ENCODE results near the gene MPPED1.

The MPPED1 gene

DNA sequence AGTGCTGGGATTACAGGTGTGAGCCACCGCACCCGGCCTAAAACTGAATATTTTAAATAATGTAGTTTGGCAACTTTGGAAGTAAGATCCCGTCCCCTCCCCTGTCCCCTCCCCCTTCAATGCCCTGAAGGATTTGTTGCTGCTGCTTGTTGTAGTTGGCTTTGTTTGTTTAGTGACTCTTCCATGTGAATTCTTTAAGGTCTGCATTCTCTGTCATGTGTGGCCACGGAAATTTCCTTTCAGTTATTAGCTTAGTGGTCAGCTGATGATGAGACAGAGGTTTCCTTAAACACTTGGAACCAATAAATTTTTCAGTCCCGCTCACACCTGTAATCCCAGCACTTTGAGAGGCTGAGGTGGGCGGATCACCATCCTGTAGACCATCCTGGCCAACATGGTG, 109.9 kb downstream of the MPPED1 start:
- DNase-seq (ENCODE audit: low read depth), result no peak

GRCh38 chr22:43526117-43526655, 114.4 kb downstream of the MPPED1 start:
- DNase-seq (ENCODE audit: low read depth), result no peak

GRCh38 chr22:43526946-43527345, 115.1 kb downstream of the MPPED1 start:
- no peak for DNase-seq (ENCODE audit: low read depth)

DNA sequence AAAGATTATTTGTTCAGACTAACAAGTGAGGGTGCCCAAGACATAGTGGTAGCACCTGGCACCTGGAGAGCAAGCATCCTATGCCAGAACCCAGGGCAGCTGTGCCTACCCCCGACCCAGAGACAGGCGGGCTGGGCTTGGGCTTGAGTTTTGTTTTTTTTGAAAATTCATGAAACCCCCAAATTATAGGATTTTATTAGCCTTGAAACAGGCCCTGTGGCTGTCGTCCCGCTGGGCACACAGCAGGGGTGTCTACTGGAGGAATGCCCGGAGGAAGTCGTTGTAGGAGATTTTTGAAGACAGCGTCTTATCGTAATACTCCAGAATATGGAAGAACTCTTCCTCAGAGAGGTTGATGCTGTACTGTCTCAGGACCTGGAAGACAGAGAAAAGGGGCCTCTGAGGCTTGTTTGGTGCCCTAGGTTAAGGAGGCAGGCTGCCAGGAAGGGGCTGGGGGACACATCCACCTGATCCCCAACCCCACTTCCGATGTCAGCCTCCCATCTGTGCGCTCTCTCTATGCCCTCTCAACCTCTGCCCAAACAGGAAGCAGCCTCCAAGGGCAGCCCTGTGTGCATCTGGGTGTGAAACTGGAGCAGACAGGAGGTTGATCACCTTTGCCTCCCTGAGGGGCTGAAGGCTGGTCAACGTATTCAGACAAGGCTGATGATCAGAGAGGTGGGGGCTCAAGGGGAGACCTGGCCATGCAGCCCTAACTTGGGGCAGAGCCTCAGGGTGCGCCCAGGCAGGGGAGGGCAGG, 117.0 kb downstream of the MPPED1 start:
- no peak for DNase-seq (ENCODE audit: low read depth)

DNA sequence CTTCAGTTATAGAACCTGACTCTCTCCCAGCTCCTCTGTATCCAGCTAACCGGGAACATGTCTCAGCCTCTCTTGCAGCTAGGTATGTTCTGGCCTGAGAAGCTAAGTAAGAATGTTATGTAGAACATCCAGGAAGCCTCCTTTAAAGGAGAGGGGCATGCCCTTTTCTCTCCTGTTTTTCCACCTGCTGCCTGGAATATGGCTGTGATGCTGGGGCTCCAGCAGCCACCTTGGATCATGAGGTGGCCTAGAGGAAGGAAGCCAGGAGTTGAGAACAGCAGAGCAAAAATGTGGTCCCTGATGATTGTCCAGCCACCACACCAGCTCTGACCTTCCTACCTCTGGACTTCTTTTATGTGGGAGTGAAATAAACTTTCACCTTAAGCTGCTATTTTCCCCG, 117.6 kb downstream of the MPPED1 start:
- no peak for DNase-seq (ENCODE audit: low read depth)

- no peak for DNase-seq (ENCODE audit: low read depth)
These were observed 118.1 kb downstream of the MPPED1 start for GRCh38 chr22:43529934-43530333.

DNA sequence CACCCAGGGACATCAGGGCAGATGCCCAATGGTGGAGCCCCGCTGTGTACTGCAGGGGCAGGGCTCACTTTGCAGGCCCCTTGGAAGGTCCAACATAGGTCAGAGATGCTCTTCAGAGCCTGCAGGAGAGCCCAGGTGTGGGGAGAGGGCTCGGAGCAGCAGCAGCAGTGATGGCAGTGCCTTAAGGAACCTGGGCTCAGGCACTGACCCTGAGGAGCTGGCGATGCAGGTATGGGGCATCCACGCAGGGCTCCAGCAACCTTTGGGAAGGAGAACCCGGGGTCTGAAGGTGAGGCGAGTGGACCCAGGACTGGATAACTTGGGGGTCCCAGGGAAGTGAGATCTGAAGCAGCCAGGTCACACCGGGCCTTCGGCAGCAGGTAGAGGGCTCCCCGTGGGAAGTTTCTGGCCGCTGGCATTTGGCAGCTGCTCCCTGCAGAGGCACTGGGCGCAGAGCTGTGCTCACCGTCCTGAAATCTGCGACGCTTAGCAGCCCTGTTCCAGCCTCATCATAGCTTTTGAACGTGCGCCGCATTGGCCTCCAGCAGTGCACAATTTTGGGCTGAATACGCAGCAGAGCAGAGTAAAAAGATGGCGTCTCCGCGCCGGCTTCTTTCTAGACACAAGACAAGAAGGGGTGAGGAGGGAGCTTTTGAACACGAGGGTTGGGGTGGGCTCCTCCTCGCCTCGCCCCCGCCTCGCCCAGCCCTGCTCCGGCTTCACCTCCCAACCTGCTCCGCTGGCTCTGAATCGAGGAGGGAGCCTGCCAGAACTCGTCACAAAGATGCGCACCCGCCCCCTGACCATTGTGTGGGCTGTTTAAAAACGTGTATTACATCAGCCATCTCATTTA, 118.8 kb downstream of the MPPED1 start:
- DNase-seq (ENCODE audit: low read depth), result no peak

- no peak for DNase-seq (ENCODE audit: low read depth)
These were observed 119.8 kb downstream of the MPPED1 start for GRCh38 chr22:43531651-43532050.

DNA sequence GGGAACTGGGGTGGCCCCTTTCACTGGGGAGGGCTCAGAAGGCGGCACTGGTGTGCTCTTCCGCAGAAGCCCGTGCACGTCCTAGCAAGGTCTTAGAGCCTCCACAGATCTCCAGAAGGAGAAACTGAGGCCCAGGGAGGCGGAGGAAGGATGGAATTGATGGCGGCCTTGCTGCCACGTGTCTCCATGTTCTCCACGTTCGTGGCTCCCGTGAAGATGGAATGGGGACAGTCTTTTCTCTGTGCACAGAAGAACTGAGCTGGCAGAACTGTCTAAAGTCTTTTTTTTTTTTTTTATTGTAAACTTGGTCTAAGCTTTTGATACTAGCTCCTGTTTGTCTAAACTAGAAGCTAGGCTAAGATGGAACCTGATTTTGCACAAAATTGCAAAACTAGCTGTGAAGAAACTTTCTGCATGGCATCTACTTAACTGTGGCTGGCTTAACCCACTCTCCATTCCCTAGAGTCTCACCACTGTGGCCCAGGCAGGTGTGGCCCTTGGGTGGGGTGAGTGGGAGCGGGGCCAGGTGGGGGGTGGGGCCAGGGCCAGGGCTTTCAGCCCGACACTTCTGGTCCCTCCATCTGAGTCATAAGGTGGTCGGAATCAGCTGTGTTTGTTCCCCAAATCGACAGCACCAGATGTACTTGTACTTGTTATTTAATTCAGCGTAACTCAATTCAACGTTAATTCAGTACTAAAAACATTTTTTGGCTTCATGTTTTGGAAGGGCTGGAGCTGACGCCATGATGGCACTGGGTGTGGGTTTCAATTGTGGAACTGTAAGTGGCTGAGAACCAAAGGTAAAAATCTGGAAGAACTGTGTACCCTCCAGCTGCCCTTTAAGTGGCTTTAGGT, 120.7 kb downstream of the MPPED1 start:
- DNase-seq (ENCODE audit: low read depth), result no peak

GRCh38 chr22:43533156-43533530, 121.3 kb downstream of the MPPED1 start:
- DNase-seq (ENCODE audit: low read depth), result no peak

- no peak for DNase-seq (ENCODE audit: low read depth)
These were observed 122.0 kb downstream of the MPPED1 start for GRCh38 chr22:43533656-43534428.

GRCh38 chr22:43534916-43535315, 123.1 kb downstream of the MPPED1 start:
- no peak for DNase-seq (ENCODE audit: low read depth)

DNA sequence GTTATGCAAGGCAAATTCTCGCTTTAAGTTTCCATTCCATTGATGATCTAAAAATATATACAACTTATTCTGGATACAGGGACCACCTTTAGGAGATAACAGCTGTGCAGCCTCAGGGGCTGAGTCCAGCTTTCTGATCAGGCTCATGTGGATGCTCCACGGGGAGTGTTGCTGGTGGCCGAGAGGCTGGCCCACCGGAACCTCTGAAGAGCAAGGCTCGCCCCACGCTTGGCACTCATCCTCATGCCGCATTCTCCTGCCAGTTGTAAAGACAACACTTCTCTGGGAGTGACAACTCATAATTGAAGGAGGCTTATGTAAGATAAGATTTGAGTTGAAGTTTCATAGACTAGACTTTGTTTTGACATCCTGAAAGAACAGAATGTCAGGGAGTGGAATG, 123.5 kb downstream of the MPPED1 start:
- DNase-seq (ENCODE audit: low read depth), result no peak

DNA sequence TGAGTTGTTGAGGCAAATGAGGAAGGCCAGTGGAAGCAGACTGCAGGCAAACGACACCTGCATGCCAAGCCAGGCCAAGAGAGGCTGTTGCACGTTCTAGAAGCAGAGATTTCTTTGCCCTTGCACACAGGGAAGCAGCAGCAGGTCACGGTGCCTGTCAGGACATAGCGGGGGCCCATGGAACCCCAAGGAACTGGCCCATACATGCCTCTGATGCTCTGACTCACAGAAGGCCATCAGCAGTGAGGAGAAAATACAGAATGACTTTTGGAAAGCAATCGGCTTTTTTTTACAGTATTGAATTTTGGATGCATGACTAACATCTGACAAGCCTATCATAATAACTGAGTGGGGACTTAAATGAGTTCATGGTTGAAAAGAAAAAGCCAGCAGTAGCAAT, 123.9 kb downstream of the MPPED1 start:
- no peak for DNase-seq (ENCODE audit: low read depth)

GRCh38 chr22:43537019-43537585, 125.3 kb downstream of the MPPED1 start:
- no peak for DNase-seq (ENCODE audit: low read depth)

GRCh38 chr22:43539572-43540528, 128.0 kb downstream of the MPPED1 start:
- DNase-seq (ENCODE audit: low read depth), result no peak

DNA sequence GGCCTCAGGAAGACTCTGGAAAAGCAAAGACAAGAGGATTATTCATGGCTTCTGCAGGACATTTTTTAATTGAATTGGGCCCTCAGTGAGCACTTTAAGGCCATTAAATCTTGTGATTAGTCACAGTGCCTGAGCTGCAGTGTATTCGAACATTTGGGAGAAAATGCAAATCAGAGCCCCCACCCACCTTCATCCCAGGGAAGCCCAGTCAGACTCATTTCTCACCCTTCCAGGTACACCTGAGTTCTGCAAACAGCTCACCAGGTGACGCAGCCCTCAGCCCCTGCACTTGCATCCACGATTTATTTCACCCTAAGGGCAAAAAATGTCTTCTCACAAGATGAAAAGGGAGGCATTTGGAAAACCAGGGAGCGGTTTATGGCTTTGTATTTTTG, 128.7 kb downstream of the MPPED1 start:
- DNase-seq (ENCODE audit: low read depth), result no peak

DNA sequence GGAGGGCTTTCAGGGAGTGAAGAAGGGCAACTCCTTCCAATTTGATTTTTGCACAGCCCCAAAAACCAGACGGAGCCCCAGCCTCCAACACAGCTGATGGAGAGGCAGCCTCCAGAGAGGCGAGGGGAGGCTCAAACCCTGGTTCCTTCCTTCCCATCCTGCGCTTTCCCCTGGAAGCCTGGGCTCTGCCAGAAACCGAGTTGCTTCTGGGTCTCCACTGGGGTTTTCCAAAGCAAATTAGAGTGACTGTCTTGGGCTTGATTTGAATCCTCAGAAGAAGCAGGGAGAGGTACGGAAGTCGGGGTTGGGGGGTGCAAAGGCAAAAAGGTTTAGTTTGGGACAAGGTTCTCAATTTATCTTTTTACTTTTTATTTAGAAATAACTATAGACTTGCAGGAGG, 129.2 kb downstream of the MPPED1 start:
- no peak for DNase-seq (ENCODE audit: low read depth)

DNA sequence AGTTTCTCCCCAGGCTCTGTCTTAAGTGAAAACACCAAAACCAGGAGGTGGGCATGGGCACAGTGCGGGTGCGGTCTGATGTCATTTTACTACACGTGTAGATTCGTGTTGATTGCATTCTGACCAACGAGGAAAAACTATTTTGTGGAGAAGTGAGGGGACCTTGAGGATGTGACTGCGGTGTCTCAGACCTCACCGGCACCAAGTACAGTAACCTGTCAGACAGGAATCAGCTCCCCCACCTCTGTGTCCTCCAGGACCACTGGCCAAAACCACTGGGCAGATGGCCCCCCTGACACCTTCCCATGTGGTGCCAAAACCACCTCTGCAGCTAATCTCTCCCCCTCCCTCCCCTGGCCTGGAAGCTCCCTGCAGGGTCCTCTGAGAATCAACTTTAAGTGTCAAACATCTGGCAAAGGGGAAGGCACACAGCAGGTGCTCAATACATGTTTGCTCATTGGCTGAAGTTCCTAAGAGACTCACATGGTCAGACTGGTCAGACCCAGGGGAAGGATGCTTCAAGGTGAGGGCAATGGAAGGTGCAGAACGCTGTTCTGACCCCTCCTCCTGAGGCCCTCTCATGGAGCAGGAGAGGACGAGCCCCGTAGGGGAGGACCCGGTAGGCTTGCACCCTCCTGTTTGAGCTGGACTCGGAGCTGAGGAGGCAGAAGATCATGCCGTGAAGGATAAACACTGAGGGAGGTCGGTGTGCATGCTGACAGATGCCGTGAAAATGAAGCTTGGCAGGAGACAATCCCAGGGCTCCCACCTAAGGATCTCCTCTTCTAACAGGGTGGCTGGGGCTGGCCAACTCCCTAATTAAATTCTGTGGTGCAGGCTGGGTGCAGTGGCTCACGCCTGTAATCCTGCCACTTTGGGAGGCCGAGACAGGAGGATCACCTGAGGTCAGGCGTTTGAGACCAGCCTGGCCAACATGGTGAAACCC, 129.9 kb downstream of the MPPED1 start:
- DNase-seq (ENCODE audit: low read depth), result no peak

Measured in stimulated activated CD8-positive, alpha-beta memory T cell treated with anti-CD3 and anti-CD28 coated beads, Interleukin-12 subunit alpha, Interleukin-12 subunit beta, amount 100 ng/mL, for 4 hours (primary cell).